ENCODE measurements around the gene ZNF683.

ZNF683 gene

DNA sequence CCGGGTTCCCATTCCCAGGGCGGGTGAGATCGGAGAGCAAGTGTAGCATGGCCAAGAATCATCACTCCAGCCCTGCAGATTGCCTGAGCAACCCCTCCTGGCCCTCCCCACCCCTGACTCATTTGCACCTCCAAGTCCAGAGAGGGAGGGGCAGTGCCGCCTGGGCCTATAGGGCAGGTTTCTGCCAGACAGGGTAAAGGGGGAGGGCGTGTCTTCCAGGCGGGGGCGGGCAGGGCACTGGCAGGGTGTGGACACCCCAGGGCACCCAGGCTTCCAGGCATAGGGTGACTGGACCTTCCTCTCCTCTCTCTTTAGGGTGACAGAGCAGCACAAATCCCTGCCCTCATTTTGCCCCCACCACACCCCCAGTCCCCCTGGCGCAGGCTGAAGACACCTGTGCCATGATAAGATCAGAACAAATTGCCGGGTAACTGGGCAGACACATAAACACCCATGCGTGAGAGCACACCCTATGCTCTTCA is 15.4 kb downstream of the ZNF683 start:
- no peak for DNase-seq

GRCh38 chr1:26356106-26356505 is 16.4 kb downstream of the ZNF683 start:
- DNase-seq = no peak

- DNase-seq = no peak
Observed at GRCh38 chr1:26354972-26355371, 17.6 kb downstream of the ZNF683 start.

GRCh38 chr1:26353976-26354820 is 18.4 kb downstream of the ZNF683 start, which contains the start of gene CRYBG2:
TSS of gene CRYBG2 (minus strand) at chr1:26354130. CDS start at chr1:26346657, 7,473 bp downstream.
- DNase-seq = no peak

DNA sequence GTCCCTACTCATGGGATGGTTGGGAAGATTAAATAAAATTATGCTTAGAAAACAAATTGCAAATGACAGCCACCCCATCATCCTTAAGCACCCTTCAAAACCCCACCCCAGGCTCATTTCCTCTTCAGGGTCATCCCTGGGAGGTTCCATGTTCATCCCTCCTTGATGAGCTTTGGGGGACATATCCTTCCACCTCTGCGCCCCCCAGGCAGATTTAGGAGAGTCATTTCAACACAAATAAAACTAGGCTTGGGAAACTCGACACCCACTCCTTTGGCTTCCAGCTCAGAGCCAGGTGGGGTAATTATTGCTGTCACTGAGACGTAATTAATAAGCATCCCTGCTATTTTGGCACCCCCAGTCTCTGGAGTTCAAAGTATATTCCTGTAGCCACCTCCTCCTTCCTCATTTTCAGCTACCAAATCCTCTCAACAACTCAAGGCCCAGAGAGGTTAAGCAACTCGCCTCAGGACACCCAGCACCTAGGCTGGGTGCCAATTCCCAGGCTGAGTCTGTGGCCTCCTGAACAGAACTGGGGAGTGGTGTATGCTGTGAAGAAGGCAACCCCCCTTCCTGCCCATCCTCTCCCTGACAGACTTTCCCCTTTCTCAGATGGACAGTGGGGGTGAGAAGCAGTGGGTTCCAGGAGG is 19.2 kb downstream of the ZNF683 start:
- DNase-seq = no peak

DNA sequence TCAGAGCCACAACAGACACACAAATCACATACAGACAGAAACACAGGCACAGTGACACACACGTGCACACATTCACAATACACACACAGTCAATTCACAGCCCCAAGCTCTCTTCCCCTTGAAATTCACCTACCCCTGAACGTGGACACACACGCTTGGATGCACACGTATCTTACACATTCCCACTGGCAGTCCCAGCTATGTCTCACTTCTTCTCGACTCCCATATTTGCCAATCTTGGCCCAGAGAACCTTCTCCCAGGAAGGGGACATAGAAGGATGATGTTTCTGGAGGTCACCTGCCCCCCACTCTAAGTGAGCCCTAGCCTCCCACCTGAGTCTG is 20.2 kb downstream of the ZNF683 start:
- no peak for DNase-seq

DNA sequence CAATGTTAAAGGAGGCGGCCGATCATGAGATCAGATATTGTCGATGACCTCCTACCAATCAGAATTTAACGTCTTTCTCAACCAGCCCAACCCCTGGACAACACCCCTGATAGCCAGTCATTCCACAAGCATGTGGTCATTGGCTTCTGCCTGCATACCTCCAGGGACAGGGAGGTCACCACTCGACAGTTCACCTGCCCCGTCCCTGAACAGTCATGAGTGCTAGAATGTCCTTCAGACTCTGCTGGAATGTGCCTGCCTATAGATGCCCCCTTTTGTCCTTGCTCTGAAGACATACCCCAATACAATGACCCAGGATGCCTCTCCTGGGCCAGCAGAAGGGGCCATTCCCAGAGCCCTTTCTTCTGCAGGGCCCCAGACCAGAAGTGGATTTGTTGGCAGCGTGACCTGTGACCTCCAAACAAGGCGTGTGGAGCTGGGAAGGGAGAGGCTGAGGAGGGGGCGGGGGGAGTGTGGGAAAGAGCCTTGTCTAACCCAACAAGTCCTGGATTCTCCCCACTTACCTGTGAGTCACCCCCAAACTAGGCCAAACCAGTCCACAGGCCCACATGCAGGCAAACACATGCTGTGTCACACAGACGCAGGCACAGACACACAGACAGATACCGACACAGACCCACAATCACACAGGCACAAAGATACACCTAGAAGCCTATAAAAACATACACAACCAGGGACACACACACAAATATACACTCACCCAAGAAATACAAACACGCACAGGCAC is 20.8 kb downstream of the ZNF683 start:
- no peak for DNase-seq

DNA sequence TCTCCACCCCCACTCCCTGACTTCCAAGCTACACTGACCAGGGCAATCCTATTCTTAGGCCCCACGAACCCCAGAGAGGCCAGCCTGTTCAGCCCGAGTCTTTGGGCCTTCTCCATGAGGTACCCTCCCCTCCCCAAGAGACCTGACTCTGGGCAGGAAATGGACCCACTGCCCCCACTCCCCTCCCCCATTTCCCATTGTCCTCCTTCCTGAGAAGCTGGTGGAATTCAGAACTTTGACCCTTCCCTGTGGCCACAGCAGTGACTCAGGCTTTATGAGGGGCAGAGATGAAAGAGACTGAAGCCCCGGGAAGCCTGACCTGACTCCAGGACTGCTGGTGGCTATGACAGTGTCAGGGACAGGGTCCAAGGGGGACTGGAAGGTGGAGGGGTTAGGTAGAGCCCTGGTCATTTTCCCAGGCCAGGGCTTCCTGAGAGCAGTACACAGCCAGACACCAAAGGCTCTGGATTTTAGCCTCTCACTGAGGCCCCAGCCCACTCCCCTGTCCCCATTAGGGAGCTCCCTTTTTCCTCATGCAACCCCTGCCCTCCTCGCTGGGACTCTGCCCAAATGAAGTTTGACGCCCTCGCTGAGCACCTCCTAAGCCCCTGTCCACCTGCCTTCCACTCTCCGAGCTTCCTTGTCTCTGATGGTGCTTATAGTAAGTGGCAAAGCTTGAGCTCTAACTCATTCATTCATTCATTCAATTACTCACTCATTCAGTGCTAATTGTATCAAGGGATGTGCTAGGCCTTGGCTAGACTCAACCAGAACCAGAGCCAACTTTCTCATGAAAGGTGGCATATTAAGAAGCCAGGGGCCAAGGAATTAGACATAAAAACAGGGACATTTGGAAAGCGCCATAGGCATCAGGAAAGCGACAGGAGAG is 21.6 kb downstream of the ZNF683 start:
- no peak for DNase-seq

GRCh38 chr1:26350343-26350700 is 22.2 kb downstream of the ZNF683 start:
- DNase-seq = no peak

- no peak for DNase-seq
Observed at GRCh38 chr1:26349877-26350244, 22.7 kb downstream of the ZNF683 start.

DNA sequence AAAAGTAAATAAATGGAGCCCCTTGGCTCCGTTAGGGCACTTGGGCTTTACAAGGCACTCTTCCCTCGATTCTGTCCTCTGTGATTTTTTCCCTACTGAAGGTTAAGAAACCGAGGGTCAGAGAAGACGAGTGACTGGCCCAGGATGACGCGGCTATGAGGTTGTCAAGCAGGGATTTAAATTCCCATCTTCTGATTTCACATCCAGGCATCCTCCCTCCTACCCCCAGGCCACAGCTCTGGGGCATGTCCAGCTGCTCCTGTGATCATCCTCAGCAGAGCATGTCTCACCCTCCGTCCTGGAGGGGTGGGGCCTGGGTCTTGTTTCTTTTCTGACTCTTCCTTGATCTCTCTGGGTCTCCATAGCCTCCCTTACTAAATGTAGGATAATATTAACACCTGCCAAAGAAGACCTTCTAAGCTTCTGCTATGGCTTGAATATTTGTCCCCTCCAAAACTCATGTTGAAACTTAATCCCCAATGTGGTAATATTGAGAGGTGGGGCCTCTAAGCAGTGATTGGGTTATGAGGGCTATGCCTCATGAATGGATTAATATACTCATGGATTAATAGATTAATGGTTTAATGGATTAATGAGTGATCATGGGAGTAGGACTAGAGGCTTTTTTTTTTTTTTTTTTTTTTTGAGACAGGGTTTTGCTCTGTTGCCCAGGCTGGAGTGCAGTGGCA is 23.2 kb downstream of the ZNF683 start:
- peak; percentile 79 for DNase-seq

- no peak for DNase-seq
Observed at GRCh38 chr1:26346274-26347033, 26.1 kb downstream of the ZNF683 start.

GRCh38 chr1:26345718-26346117 is 26.8 kb downstream of the ZNF683 start:
- no peak for DNase-seq

- DNase-seq = no peak
Observed at GRCh38 chr1:26344147-26344920, 28.2 kb downstream of the ZNF683 start.

DNA sequence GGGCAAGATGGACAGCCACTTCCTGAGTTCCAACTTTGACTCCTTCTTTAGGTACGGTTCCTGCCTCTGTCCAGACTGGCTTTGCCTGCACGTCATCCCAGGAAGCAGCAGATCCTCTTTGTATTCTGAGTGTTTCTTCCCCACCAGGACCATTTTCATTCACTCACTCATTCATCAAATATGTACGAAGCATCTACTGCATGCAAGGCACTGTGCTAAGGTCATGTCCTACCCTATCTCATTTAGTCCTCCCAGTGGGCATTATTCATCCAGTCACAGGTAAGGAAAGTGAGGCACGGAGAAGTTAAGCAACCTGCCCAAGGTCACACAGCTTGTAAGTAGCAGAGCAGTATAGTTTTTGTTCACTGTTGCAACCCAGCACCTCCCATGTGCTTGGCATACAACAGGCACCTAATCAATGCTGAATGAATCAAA is 32.5 kb downstream of the ZNF683 start:
- no peak for DNase-seq

GRCh38 chr1:26338670-26339069 is 33.9 kb downstream of the ZNF683 start:
- DNase-seq = no peak

DNA sequence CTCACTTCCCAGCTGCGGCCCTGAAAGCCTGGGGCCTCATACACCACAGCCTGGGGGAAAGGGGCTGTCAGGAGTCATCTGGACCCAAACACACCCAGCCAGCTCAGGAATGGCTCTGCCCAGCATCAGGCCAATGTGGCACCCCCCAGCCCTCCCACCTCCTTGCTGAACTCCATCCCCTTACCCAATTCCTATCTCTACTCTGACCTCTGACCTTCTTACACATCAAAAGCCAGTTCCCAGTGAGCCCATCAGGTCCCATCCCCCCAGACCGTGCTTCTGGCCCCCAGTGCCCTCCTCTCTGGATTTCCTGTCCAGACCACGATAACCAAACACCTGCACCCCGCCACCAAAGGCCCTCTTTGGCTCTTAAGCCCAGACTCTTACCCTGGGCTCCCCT is 34.9 kb downstream of the ZNF683 start:
- DNase-seq = no peak

GRCh38 chr1:26337206-26337535 is 35.4 kb downstream of the ZNF683 start:
- DNase-seq = no peak

- peak; percentile 82 for DNase-seq
Observed at GRCh38 chr1:26336477-26337205, 35.9 kb downstream of the ZNF683 start.
